GM18517 (cell line): ENCODE data around the gene SLC25A20.
"Not testable (repeated sequence)": the region's sequence is repeated elsewhere in the genome, so short reads cannot be mapped to it uniquely, and the experiment has no call there.

Experiments used
- ATAC-seq: cut with Tn5 transposase; IDR thresholded peaks from one replicate; pipeline ENCODE4 v1.9.1; 2021; ENCODE audit warnings: mild to moderate bottlenecking, moderate library complexity; ENCODE audit not compliant: unreplicated experiment

Gene SLC25A20

GRCh38 chr3:48847504-48848423 lies 50.9 kb downstream of the SLC25A20 start, which contains the start of gene PRKAR2A:
Gene PRKAR2A (minus strand): TSS chr3:48847874. CDS start chr3:48847596, 278 bp downstream.
- peak; percentile 83 for ATAC-seq

- ATAC-seq = peak; percentile 40
These were observed 51.6 kb downstream of the SLC25A20 start for GRCh38 chr3:48847053-48847503.

- no peak for ATAC-seq
These were observed 53.5 kb downstream of the SLC25A20 start for GRCh38 chr3:48845170-48845569.

GRCh38 chr3:48837163-48837562 lies 61.5 kb downstream of the SLC25A20 start:
- no peak for ATAC-seq

- ATAC-seq = no peak
These were observed 62.9 kb downstream of the SLC25A20 start for GRCh38 chr3:48835650-48836366.

- ATAC-seq = no peak
These were observed 66.0 kb downstream of the SLC25A20 start for GRCh38 chr3:48832684-48833083.

- ATAC-seq = no peak
These were observed 68.0 kb downstream of the SLC25A20 start for GRCh38 chr3:48830715-48831114.

- not testable (repeated sequence) for ATAC-seq
These were observed 69.2 kb downstream of the SLC25A20 start for GRCh38 chr3:48829525-48829924.

- not testable (repeated sequence) for ATAC-seq
These were observed 70.8 kb downstream of the SLC25A20 start for GRCh38 chr3:48827874-48828273.

- no peak for ATAC-seq
These were observed 72.2 kb downstream of the SLC25A20 start for GRCh38 chr3:48826451-48826850.

- ATAC-seq = no peak
These were observed 77.9 kb downstream of the SLC25A20 start for GRCh38 chr3:48820612-48821324.

GRCh38 chr3:48819234-48820221 lies 79.2 kb downstream of the SLC25A20 start:
- ATAC-seq = no peak

- no peak for ATAC-seq
These were observed 87.2 kb downstream of the SLC25A20 start for GRCh38 chr3:48811524-48811923.
